Measurements from ENCODE around the gene STK10.

STK10 gene

DNA sequence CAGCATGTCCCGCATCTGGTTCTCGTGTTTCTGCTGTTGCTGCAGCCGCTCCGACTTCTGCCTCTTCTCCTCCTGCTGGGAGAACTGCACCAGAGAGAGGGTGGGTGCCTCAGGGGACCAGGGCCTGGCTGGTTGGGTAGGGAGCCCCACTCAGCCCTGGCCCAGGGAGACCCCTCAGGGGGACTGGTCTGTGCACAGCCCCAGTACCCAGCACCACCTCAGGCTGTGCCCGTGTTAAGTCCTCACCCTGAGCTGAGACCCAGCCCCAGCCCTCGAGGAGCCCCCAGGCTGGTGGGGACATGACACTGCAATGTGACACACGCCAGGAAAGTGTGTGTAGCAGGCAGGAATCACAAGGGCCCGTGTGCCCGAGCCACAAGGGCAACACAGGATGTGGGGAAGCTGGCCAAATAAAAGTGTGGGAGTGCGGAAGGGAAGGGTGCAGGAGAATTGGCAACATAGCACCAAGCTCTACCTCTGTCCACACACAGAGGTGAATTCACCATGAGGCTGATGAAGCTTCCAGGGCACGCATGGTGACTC lies 133.3 kb downstream of the STK10 start:
- no peak for DNase-seq (ENCODE audit: low read depth)
- H3K4me3 ChIP-seq (ENCODE audit: control insufficient read depth, low read depth, low read length): no peak overlapping the region
- TF ChIP-seq, protein P1, sequence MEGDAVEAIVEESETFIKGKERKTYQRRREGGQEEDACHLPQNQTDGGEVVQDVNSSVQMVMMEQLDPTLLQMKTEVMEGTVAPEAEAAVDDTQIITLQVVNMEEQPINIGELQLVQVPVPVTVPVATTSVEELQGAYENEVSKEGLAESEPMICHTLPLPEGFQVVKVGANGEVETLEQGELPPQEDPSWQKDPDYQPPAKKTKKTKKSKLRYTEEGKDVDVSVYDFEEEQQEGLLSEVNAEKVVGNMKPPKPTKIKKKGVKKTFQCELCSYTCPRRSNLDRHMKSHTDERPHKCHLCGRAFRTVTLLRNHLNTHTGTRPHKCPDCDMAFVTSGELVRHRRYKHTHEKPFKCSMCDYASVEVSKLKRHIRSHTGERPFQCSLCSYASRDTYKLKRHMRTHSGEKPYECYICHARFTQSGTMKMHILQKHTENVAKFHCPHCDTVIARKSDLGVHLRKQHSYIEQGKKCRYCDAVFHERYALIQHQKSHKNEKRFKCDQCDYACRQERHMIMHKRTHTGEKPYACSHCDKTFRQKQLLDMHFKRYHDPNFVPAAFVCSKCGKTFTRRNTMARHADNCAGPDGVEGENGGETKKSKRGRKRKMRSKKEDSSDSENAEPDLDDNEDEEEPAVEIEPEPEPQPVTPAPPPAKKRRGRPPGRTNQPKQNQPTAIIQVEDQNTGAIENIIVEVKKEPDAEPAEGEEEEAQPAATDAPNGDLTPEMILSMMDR (IDR thresholded peaks at IDR 0.05; ENCODE audit: control insufficient read depth, insufficient read depth, low read depth, low read length, missing control alignments): no peak

DNA sequence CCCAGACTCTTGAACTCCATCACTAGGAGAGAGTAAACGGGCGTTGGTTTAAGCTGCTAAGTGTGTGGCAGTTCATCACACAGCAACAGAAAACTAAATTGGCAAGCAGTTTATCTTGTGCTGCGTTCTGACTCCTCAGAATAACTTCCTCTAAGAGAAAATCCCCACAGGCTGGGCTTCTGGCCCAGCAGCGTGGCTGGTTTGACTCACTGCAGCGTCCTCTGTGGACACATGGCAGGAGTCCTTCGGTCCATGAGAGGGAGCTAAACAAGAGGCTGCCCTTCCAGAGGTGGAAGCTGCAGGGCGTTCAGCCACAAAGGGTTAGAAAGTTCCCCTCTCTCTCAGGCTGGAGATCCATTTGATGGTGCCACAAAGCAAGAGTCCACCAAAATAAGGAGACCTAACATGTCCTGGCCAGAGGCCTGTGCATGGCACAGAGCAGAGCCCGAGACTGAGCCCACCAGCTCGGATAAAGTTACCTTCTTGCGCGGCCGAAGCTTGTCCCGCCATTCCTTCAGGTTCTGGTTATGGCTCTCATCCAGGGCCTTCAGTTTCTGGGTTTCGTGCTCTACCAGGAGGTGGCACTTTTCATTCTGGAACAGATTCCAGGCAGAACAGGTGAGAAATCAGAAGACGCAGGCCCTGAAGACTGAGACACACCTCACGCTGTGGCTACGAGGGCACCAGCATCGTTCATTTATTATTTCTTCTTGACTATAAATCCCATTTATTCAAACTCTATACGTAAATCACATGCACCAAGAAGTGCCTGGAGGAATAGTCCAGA lies 135.4 kb downstream of the STK10 start:
- H3K4me3 ChIP-seq (ENCODE audit: control insufficient read depth, low read depth, low read length): no peak overlapping the region
- DNase-seq (ENCODE audit: low read depth): peak; percentile 53
- TF ChIP-seq, protein P1 (IDR thresholded peaks at IDR 0.05; ENCODE audit: control insufficient read depth, insufficient read depth, low read depth, low read length, missing control alignments): peak; percentile 50

DNA sequence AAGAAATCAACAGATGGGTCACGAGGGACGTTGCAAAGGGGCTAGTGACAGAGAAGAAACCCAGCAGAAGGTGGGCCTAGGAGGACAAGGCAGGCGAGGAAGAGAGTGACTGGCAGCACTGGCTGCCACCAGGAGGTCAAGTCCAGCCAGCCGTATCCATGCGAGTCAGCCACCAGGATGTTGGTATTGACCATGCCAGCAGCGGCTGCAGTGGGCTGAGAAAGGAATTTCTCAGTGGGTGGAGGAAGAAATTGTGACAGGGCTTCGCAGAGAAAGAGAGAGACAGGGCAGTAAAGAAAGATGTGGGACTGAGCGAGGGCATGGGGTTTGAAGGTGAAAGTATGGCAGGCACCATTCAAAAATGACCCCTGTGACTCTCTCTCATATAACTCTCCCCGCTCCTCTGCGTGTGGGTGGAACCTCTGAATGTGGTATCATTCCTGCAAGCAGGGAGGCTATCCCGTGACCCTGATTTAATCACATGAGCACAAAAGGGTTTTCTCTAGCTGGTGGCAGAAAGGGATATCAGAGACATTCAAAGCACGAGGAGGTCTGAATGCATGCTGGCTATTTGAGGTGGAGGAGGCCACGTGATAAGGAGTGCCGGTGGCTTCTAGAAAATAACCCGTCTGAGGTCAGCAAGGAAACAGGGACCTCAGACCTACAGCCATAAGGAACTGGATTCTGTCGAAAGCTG lies 136.2 kb downstream of the STK10 start:
- no peak overlapping the region for H3K4me3 ChIP-seq (ENCODE audit: control insufficient read depth, low read depth, low read length)
- DNase-seq (ENCODE audit: low read depth): no peak
- TF ChIP-seq, protein P1 (IDR thresholded peaks at IDR 0.05; ENCODE audit: control insufficient read depth, insufficient read depth, low read depth, low read length, missing control alignments): no peak

DNA sequence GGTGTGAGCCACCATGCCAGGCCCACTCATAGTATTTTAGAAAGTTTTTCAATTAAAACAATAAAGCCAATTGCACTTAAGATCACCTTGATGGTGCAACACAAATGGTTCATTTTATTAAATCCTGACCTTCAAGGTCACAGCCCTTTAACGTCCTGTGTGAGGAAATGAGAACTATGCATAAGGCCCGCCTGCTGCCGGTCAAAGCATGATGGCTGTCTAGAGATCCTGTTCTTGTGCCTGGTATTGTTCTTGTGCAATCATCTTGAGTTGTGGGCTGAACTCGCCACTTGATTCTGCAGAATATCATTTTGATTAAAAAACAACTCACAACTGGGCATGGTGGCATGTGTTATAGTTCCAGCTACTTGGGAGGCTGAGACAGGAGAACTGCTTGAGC lies 137.9 kb downstream of the STK10 start:
- no peak for DNase-seq (ENCODE audit: low read depth)
- no peak overlapping the region for H3K4me3 ChIP-seq (ENCODE audit: control insufficient read depth, low read depth, low read length)
- TF ChIP-seq, protein P1 (IDR thresholded peaks at IDR 0.05; ENCODE audit: control insufficient read depth, insufficient read depth, low read depth, low read length, missing control alignments): no peak

DNA sequence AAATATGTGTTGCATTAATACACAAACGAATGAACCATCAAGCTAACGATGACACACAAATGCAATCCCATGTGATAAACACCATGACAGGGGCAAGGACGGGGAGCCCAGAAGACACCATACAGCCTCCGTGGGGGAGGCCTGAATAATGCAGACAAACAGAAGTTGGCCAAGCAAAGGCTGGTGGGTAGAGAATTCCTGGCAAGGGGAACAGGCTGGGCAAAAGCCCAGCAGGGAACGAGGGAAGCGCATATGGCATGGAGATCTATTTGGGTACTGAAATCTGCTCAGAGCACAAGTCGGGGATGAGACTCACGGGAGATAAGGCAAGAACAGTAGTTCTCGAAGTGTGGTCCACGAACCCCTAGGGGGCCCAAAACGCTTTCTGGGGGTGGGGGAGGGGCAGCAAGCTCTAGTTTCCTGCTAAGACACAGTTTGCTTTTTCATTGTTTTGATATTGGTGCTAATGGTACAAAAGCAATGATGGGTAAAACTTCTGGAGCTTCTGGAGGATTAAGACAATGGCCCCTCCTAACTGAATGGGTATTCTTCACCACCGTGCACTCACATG lies 138.7 kb downstream of the STK10 start:
- no peak overlapping the region for H3K4me3 ChIP-seq (ENCODE audit: control insufficient read depth, low read depth, low read length)
- TF ChIP-seq, protein P1 (IDR thresholded peaks at IDR 0.05; ENCODE audit: control insufficient read depth, insufficient read depth, low read depth, low read length, missing control alignments): no peak
- DNase-seq (ENCODE audit: low read depth): no peak

GRCh38 chr5:172048539-172049101 lies 139.4 kb downstream of the STK10 start:
- no peak overlapping the region for H3K4me3 ChIP-seq (ENCODE audit: control insufficient read depth, low read depth, low read length)
- TF ChIP-seq, protein P1 (IDR thresholded peaks at IDR 0.05; ENCODE audit: control insufficient read depth, insufficient read depth, low read depth, low read length, missing control alignments): no peak
- no peak for DNase-seq (ENCODE audit: low read depth)
